ENCODE measurements around the gene MYO19. TPM values are rescaled to one million over a fixed set of nuclear protein-coding genes. Genes with fewer than 3 reads are reported as not detected.
A peak's percentile ranks its signal among the peaks of the same experiment; 100 is the strongest.

Gene MYO19
- total and polyA plus RNA-seq, 2 of the 8 experiments (the other 6 are each of a cell fraction or from before 2014, with no cell fraction given) = 126 to 163 TPM

- H3K36me3 ChIP-seq (ENCODE audit: control insufficient read depth in 2 of 4, insufficient read depth in 4 of 4, low read length in 3 of 4) = peaks cover 24 to 80% (median 41%) of the 10 kb centered on the region in 4 experiments
- no peak overlapping the region for H4K8ac ChIP-seq (ENCODE audit: extremely low read depth, insufficient read depth, low read length)
- no peak overlapping the region for H3K4me3 ChIP-seq (ENCODE audit: extremely low read depth in 1 of 4, insufficient read depth in 2 of 4, low read depth in 3 of 4, low read length in 4 of 4)
- H3K4me2 ChIP-seq (ENCODE audit: insufficient read depth in 1 of 2, low read depth in 2 of 2, low read length in 2 of 2) = no peak overlapping the region
- no peak overlapping the region for H2AK5ac ChIP-seq (ENCODE audit: low read depth, low read length)
- no peak overlapping the region for H3K4ac ChIP-seq (replicated peaks; ENCODE audit: insufficient read length, low read depth, low read length)
- H3K18ac ChIP-seq (ENCODE audit: extremely low read depth, low read length) = no peak overlapping the region
- no peak overlapping the region for H2AFZ ChIP-seq (ENCODE audit: low read length)
- H2BK5ac ChIP-seq (ENCODE audit: low read depth, low read length) = no peak overlapping the region
- ChIA-PET POLR2A (ENCODE audit: partially characterized antibody) (interaction anchor here (1.0 to 13.9 kb wide), 8 partner anchors 9 to 567 kb away, joined by 3 to 205 read pairs (median 8); partner anchors contain the start of gene MYO19), CTCF (ENCODE audit: partially characterized antibody) (interaction anchor here (0.9 kb wide), 1 partner anchor 26 kb away, joined by 3 read pairs; no protein-coding TSS in a partner anchor)
- H2BK12ac ChIP-seq (ENCODE audit: low read depth, low read length) = no peak overlapping the region
- no peak overlapping the region for H3K9ac ChIP-seq (replicated peaks in 1 of 4; ENCODE audit: extremely low read depth in 1 of 4, low read depth in 3 of 4, low read length in 3 of 4)
- no peaks in the 10 kb centered on the region for H3K4me1 ChIP-seq (replicated peaks in 1 of 4; ENCODE audit: control insufficient read depth in 3 of 4, insufficient read depth in 4 of 4, low read length in 3 of 4)
- H3K9me3 ChIP-seq (ENCODE audit: insufficient read depth in 2 of 2, low read depth in 1 of 2, low read length in 1 of 2) = no peaks in the 10 kb centered on the region
- H2BK15ac ChIP-seq (ENCODE audit: low read length) = no peak overlapping the region
- no peak overlapping the region for H3K14ac ChIP-seq (ENCODE audit: insufficient read length)
- no peak overlapping the region for H2BK120ac ChIP-seq (replicated peaks; ENCODE audit: low read depth, low read length)
- H3K79me1 ChIP-seq (ENCODE audit: low read depth, low read length) = no peaks in the 10 kb centered on the region
- no peaks in the 10 kb centered on the region for H3K27me3 ChIP-seq (replicated peaks in 1 of 4; ENCODE audit: control insufficient read depth in 3 of 4, extremely low read depth in 1 of 4, insufficient read depth in 3 of 4, low read length in 3 of 4)
- FAIRE-seq (no peak), DNase-seq (ENCODE audit: low read depth in 1 of 2, low spot score in 2 of 2) (no peak)
- 93% methylated on average over 3 of the region's 3 CpGs; no CpG with 5 or more reads in 1 of the 2 experiments for WGBS, 2 experiments (ENCODE audit: extremely low coverage in 1 of 2, insufficient coverage in 1 of 2, insufficient read length in 1 of 2, insufficient replicate concordance in 2 of 2, low coverage in 1 of 2, low lambda C conversion rate in 2 of 2, missing lambda C conversion rate in 1 of 2)
- no peak overlapping the region for H4K91ac ChIP-seq (replicated peaks; ENCODE audit: insufficient read length, low read length)
- no peaks in the 10 kb centered on the region for H3K23me2 ChIP-seq (ENCODE audit: low read depth, low read length)
- no peak overlapping the region for H3K56ac ChIP-seq (replicated peaks; ENCODE audit: insufficient read length, low read depth, low read length)
- no peak overlapping the region for H4K5ac ChIP-seq (ENCODE audit: insufficient read length, low read depth, low read length)
- no peak overlapping the region for H2BK20ac ChIP-seq (ENCODE audit: low read length)
- no peak for TF ChIP-seq EP300 (IDR thresholded peaks at IDR 0.05; ENCODE audit: borderline replicate concordance in 1 of 2, low read depth in 2 of 2, low read length in 2 of 2)
- no peak for TF ChIP-seq BCL11A (IDR thresholded peaks at IDR 0.05; ENCODE audit: low read depth in 2 of 2, low read length in 2 of 2)
- no peak for TF ChIP-seq CBX5 (IDR thresholded peaks at IDR 0.05; ENCODE audit: low read depth, low read length)
- no peak for TF ChIP-seq TEAD4 (IDR thresholded peaks at IDR 0.05; ENCODE audit: low read depth, low read length)
- TF ChIP-seq HDAC6 (IDR thresholded peaks at IDR 0.05; ENCODE audit: low read depth, low read length) = no peak
- TF ChIP-seq POLR2A (IDR thresholded peaks at IDR 0.05; ENCODE audit: control extremely low read depth in 1 of 2, low read depth in 2 of 2, low read length in 2 of 2) = peak in 1 of 2 experiments; percentile 2; a peak in 1 of 3 replicates
- TF ChIP-seq YY1 (IDR thresholded peaks at IDR 0.05; ENCODE audit: low read depth, low read length) = no peak
- TF ChIP-seq USF2 (IDR thresholded peaks at IDR 0.05; ENCODE audit: low read length) = no peak
- TF ChIP-seq POLR2AphosphoS5 (IDR thresholded peaks at IDR 0.05; ENCODE audit: low read depth, low read length) = 0 out of 2 replicates have a peak, but pooled peaks have one; percentile 1
- no peaks in the 10 kb centered on the region for H3K79me2 ChIP-seq (ENCODE audit: control insufficient read depth in 1 of 2, insufficient read depth in 2 of 2, low read length in 2 of 2)
- H3K27ac ChIP-seq (ENCODE audit: low read depth, low read length) = no peak overlapping the region
- H3K23ac ChIP-seq (ENCODE audit: insufficient read length) = no peak overlapping the region
- H4K20me1 ChIP-seq (replicated peaks in 1 of 2; ENCODE audit: control insufficient read depth in 1 of 2, insufficient read depth in 2 of 2, low read length in 2 of 2) = peaks cover 7 to 8% of the 10 kb centered on the region in 2 experiments
These were observed 19.8 kb downstream of the MYO19 start for GRCh38 chr17:36514856-36515255.

All from H1 (cell line).